Measurements from ENCODE around the gene FAM120A.

DNA sequence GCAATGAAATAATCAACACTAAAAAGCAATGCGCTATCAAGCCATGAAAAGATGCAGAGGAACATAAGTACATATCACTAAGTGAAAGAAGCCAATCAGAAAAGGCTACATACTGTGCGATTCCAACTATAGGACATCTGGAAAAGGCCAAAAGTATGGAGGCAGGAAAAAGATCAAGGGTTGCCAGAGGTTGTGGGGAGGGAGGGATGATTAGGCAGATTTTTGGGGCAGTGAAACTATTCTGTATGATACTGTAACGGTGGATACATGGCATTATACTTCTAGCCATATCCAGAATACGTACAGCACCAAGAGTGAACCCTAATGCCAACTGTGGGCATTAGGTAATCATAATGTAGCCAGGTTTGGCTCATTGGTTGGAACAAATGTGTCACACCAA is 51.9 kb downstream of the FAM120A start:
- TF ChIP-seq, protein P1, sequence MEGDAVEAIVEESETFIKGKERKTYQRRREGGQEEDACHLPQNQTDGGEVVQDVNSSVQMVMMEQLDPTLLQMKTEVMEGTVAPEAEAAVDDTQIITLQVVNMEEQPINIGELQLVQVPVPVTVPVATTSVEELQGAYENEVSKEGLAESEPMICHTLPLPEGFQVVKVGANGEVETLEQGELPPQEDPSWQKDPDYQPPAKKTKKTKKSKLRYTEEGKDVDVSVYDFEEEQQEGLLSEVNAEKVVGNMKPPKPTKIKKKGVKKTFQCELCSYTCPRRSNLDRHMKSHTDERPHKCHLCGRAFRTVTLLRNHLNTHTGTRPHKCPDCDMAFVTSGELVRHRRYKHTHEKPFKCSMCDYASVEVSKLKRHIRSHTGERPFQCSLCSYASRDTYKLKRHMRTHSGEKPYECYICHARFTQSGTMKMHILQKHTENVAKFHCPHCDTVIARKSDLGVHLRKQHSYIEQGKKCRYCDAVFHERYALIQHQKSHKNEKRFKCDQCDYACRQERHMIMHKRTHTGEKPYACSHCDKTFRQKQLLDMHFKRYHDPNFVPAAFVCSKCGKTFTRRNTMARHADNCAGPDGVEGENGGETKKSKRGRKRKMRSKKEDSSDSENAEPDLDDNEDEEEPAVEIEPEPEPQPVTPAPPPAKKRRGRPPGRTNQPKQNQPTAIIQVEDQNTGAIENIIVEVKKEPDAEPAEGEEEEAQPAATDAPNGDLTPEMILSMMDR (IDR thresholded peaks at IDR 0.05), result no peak
- TF ChIP-seq POLR2A (IDR thresholded peaks at IDR 0.05), result no peak

All from esophagus squamous epithelium (tissue), 4 donors.